HG02973 (cell line): ENCODE data around the gene MINAR2.
A peak's percentile ranks its signal among the peaks of the same experiment; 100 is the strongest.

Experiments
- ATAC-seq: cut with Tn5 transposase; IDR thresholded peaks from one replicate; pipeline ENCODE4 v1.9.1; 2021; ENCODE audit warnings: moderate library complexity; ENCODE audit not compliant: unreplicated experiment

The MINAR2 gene

GRCh38 chr5:129771058-129771838 lies 23.4 kb downstream of the MINAR2 start:
- ATAC-seq, result peak; percentile 58

- no peak for ATAC-seq
These were observed 25.5 kb downstream of the MINAR2 start for GRCh38 chr5:129773376-129773775.

GRCh38 chr5:129781594-129781993 lies 33.7 kb downstream of the MINAR2 start:
- ATAC-seq, result no peak

GRCh38 chr5:129803403-129803802 lies 55.5 kb downstream of the MINAR2 start:
- ATAC-seq, result no peak

GRCh38 chr5:129804705-129805104 lies 56.8 kb downstream of the MINAR2 start:
- no peak for ATAC-seq

- no peak for ATAC-seq
These were observed 59.4 kb downstream of the MINAR2 start for GRCh38 chr5:129807162-129807814.
